ENCODE measurements around the gene CTNS. TPM values are rescaled to one million over a fixed set of nuclear protein-coding genes. Genes with fewer than 3 reads are reported as not detected.

Gene CTNS
- total RNA-seq, 4 donors from 2014 or later: 1.2 to 25.7 (median 18.8) TPM

GRCh38 chr17:3626831-3627768 lies 9.5 kb upstream of the CTNS start:
- no peaks in the 10 kb centered on the region for H3K9me3 ChIP-seq
- no peaks in the 10 kb centered on the region for H3K27me3 ChIP-seq
- in situ Hi-C loops (cut with MboI; ENCODE audit: low pct_ligation_motif_present in 1 of 4, low pct_unique_long_range_greater_than_20kb in 1 of 4, low sequenced_read_pairs in 3 of 4): loop anchor here in 3 of 4 donors (25.0 kb wide), 1 partner anchor 590 kb away; no protein-coding TSS in a partner anchor
- intact Hi-C loops (cut with DNase I; ENCODE audit: low total_unique reads): no loop called here
- no peak for TF ChIP-seq POLR2A (IDR thresholded peaks at IDR 0.05)
- no peak overlapping the region for H3K27ac ChIP-seq
- WGBS, 2 donors (ENCODE audit: low coverage in 1 of 2): 88 to 89% methylated on average over 14 to 16 of the region's 16 CpGs
- H3K36me3 ChIP-seq: peaks cover 0 to 45% (median 10%) of the 10 kb centered on the region in 4 donors
- DNase-seq: no peak
- H3K4me1 ChIP-seq: no peaks in the 10 kb centered on the region
- H3K4me3 ChIP-seq: no peak overlapping the region

- Histone ChIP-seq H3K36me3 (peaks cover 0 to 39% (median 6%) of the 10 kb centered on the region in 4 donors), H3K27ac (no peak overlapping the region), H3K9me3 (no peaks in the 10 kb centered on the region), H3K4me3 (no peak overlapping the region), H3K4me1 (no peaks in the 10 kb centered on the region), H3K27me3 (no peaks in the 10 kb centered on the region)
- in situ Hi-C loops (cut with MboI; ENCODE audit: low pct_ligation_motif_present in 1 of 4, low pct_unique_long_range_greater_than_20kb in 1 of 4, low sequenced_read_pairs in 3 of 4): loop anchor here in 3 of 4 donors (25.0 kb wide), 1 partner anchor 590 kb away; no protein-coding TSS in a partner anchor
- WGBS, 2 donors (ENCODE audit: low coverage in 1 of 2): 91 to 100% methylated on average over 1 to 11 of the region's 11 CpGs
- intact Hi-C loops (cut with DNase I; ENCODE audit: low total_unique reads): no loop called here
- no peak for DNase-seq
- no peak for TF ChIP-seq POLR2A (IDR thresholded peaks at IDR 0.05)
- TF ChIP-seq, protein P1, sequence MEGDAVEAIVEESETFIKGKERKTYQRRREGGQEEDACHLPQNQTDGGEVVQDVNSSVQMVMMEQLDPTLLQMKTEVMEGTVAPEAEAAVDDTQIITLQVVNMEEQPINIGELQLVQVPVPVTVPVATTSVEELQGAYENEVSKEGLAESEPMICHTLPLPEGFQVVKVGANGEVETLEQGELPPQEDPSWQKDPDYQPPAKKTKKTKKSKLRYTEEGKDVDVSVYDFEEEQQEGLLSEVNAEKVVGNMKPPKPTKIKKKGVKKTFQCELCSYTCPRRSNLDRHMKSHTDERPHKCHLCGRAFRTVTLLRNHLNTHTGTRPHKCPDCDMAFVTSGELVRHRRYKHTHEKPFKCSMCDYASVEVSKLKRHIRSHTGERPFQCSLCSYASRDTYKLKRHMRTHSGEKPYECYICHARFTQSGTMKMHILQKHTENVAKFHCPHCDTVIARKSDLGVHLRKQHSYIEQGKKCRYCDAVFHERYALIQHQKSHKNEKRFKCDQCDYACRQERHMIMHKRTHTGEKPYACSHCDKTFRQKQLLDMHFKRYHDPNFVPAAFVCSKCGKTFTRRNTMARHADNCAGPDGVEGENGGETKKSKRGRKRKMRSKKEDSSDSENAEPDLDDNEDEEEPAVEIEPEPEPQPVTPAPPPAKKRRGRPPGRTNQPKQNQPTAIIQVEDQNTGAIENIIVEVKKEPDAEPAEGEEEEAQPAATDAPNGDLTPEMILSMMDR (IDR thresholded peaks at IDR 0.05): no peak
- no peak for TF ChIP-seq EP300 (IDR thresholded peaks at IDR 0.05; ENCODE audit: low read depth)
- no peak for TF ChIP-seq POLR2AphosphoS5 (IDR thresholded peaks at IDR 0.05)
Measured at GRCh38 chr17:3627769-3628167, 8.8 kb upstream of the CTNS start.

DNA sequence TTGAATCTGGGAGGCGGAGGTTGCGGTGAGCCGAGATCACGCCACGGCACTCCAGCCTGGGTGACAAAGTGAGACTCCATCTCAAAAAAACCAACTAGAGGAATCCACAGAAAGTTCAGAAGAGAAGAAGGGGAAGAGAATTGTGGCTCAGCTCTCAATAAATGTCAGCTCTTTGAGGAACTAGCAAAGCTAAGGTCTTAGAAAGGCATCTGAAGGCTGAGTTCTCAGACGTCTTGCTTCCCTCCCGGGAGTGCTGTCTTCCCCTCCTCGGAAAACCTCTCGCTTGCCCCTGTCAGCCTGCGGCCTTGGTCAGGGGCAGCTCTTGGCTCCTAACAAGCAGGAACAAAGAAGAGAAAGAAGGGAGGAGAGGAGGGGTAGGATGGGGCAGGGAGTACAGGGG lies 5.8 kb upstream of the CTNS start:
- TF ChIP-seq, protein P1 (IDR thresholded peaks at IDR 0.05): no peak
- TF ChIP-seq EP300 (IDR thresholded peaks at IDR 0.05; ENCODE audit: low read depth) (no peak), POLR2AphosphoS5 (IDR thresholded peaks at IDR 0.05) (no peak), POLR2A (IDR thresholded peaks at IDR 0.05) (no peak)
- DNase-seq: no peak
- H3K4me3 ChIP-seq: no peak overlapping the region
- intact Hi-C loops (cut with DNase I; ENCODE audit: low total_unique reads) (no loop called here), in situ Hi-C loops (cut with MboI; ENCODE audit: low pct_ligation_motif_present in 1 of 4, low pct_unique_long_range_greater_than_20kb in 1 of 4, low sequenced_read_pairs in 3 of 4) (loop anchor here in 3 of 4 donors (25.0 kb wide), 1 partner anchor 593 kb away; no protein-coding TSS in a partner anchor)
- 83 to 92% methylated on average over 10 of the region's 10 CpGs for WGBS, 2 donors (ENCODE audit: low coverage in 1 of 2)
- no peaks in the 10 kb centered on the region for H3K27me3 ChIP-seq
- H3K4me1 ChIP-seq: peaks cover 0 to 14% (median 6%) of the 10 kb centered on the region in 4 donors
- peaks cover 0 to 21% (median 0%) of the 10 kb centered on the region in 4 donors for H3K36me3 ChIP-seq
- no peaks in the 10 kb centered on the region for H3K9me3 ChIP-seq
- H3K27ac ChIP-seq: no peak overlapping the region

- Histone ChIP-seq H3K4me3 (no peak overlapping the region), H3K9me3 (no peaks in the 10 kb centered on the region), H3K27me3 (no peaks in the 10 kb centered on the region), H3K36me3 (peaks cover 0 to 17% (median 0%) of the 10 kb centered on the region in 4 donors), H3K27ac (no peak overlapping the region), H3K4me1 (peaks cover 3 to 18% (median 10%) of the 10 kb centered on the region in 4 donors)
- 95 to 100% methylated on average over 1 to 7 of the region's 7 CpGs for WGBS, 2 donors (ENCODE audit: low coverage in 1 of 2)
- in situ Hi-C loops (cut with MboI; ENCODE audit: low pct_ligation_motif_present in 1 of 4, low pct_unique_long_range_greater_than_20kb in 1 of 4, low sequenced_read_pairs in 3 of 4) (loop anchor here in 3 of 4 donors (25.0 kb wide), 1 partner anchor 595 kb away; no protein-coding TSS in a partner anchor), intact Hi-C loops (cut with DNase I; ENCODE audit: low total_unique reads) (no loop called here)
- TF ChIP-seq, protein P1 (IDR thresholded peaks at IDR 0.05): no peak
- TF ChIP-seq POLR2AphosphoS5 (IDR thresholded peaks at IDR 0.05) (no peak), POLR2A (IDR thresholded peaks at IDR 0.05) (no peak)
- DNase-seq: no peak
Measured at GRCh38 chr17:3632287-3632686, 4.3 kb upstream of the CTNS start.

All from transverse colon (tissue), 4 donors.